Cardiac septum (tissue), 1 donor: ENCODE data around the gene ESYT2. TPM values are rescaled to one million over a fixed set of nuclear protein-coding genes. Genes with fewer than 3 reads are reported as not detected.
A peak's percentile ranks its signal among the peaks of the same experiment; 100 is the strongest.

Source experiments
- DNase-seq: peaks from one replicate; pipeline ENCODE4 v3.0.0-alpha.2; 2020; ENCODE audit warnings: low spot score
- intact Hi-C: fragments of 100-400 bp; cut with DNase I; formaldehyde crosslinking; loops from one replicate; pipeline ENCODE4 v1.14.0; 2022
- total RNA-seq: library from RNA; stranded (reverse); fragmentation: NEBNext Ultra II Directional; extraction: Animal tissue kit (Norgen Biotek cat#: 25700); gene quantifications from one replicate; pipeline ENCODE4 v1.2.1, GENCODE V29; 2021
- donor health status: DM: no; HTN: no; CAD: no.

ESYT2 gene
- total RNA-seq, 1 donor from 2014 or later, result 45.6 TPM

DNA sequence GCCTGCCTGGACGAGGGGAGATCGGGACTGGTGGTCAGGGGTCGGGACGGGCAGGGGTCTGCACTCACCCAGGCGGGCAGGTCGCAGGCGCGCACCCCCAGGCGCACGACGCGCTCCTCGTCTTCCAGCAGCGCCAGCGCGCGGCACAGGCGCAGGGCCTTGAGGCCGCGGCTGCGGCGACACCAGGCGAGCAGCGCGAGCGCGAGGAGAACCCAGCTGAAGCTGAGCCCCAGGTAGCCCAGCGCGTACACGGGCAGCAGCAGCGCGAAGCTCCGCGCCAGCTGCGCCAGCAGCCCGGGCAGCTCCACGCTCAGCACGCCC is 328 bp downstream of the ESYT2 start:
- intact Hi-C loops, result loop anchor here (2.0 kb wide), 1 partner anchor 124 kb away; the partner anchor contains the start of gene NCAPG2
- peak; percentile 76 for DNase-seq

DNA sequence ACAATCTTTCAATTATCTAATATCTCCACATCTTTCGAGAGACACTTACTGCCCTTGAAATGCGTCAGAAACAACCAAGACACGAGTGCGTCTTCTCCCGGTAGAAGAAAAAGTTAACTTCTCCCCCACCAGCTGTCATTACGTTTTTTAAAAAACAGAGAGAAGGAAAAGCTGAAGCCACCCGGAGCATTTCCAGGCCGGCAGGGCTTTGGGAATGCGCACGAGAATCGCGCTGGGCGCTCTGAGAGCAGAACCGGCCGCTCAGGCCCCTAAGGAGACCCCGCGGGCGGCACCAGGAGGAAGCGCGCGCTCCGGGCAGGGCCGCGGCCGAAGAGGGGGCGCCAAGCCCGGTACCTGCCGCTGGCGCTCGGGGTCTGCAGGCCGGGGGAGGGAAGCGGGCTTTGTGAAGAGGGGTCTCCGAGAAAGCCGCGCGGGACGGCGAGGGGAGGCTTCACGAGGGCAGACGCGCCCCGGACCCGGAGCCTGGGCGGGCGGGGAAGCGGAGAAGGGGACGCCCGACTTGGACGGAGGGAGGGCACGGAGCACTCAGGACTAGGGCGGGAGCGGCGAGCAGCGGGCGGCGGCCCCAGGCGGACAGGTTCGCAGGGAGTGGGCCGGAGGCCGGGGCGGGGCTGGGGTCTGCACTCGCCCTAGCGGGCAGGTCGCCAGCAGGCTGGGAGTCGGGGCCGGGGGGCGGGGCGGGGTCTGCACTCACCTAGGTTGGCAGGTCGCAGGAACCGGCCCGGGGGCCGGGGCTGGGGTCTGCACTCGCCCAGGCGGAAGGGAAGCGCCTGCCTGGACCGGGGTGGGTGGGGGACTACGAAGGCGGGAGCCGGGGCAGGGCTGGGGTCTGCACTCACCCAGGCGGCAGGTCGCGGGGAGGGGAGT is 932 bp downstream of the ESYT2 start:
- peak; percentile 78 for DNase-seq
- intact Hi-C loops, result loop anchor here (1.0 to 2.0 kb wide), 2 partner anchors 45 to 124 kb away; partner anchors contain the start of gene NCAPG2

DNA sequence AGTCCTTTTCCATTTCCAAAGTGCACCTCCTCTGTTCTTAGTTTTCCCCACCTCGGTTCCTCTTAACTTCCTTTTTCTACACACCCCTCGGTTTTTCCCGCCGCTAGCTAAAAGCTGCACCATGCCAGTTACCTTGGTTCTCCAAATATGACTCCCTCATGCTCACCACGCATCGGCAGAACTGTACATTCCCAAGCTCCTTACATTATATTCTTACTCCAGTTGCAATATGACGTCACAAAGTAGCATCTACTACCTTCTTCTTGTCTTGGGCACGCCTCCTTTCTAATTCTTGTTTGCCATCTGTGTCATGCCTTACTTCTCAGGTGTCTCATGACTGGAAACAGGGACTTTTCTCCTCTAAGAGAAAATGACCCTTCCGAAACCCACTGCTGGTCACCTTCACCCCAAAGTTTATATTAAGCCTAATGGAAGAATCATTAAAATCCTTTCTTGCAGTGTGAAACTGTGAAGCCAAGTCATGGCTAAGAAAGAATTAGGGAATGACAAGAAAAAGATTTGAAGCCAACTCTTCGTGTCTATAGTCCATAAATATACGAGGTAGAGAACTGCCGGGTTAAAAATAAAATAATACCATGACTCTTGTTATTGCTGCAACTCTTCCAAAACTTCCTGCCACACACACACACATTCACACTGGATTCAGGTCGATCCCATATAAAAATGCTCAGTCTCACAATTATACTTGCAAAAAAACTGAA is 1.7 kb downstream of the ESYT2 start:
- DNase-seq, result no peak
- intact Hi-C loops, result loop anchor here (1.0 to 2.0 kb wide), 2 partner anchors 44 to 123 kb away; partner anchors contain the start of gene NCAPG2

DNA sequence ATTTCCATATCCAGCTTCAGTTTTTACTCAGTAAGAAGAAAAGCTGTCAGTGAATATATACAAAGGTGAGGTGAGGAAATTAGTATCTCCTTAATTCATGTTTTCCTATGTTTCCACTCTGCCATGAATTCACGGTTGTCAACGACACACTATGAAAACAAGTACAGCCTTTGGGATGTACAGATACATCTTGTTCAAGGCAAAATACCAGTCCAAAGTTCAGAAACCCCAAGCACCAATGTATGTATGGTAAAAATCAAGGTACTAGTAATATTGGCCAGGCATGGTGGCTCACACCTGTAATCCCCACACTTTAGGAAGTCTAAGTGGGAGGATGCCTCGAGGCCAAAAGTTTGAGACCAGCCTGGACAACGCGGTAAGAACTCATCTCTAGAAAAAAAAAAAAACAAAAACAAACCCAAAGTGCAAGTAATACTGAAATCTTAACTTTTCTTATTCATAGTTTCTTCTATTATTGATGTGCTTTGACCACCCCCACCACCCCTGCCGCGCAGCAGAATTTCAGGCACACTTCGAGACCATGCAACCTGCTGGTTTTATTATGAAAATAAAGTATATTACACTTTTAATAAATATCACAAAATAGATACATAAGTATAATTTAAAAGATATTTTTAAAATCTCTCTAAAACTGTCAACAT is 3.5 kb downstream of the ESYT2 start:
- intact Hi-C loops, result no loop called here
- no peak for DNase-seq

DNA sequence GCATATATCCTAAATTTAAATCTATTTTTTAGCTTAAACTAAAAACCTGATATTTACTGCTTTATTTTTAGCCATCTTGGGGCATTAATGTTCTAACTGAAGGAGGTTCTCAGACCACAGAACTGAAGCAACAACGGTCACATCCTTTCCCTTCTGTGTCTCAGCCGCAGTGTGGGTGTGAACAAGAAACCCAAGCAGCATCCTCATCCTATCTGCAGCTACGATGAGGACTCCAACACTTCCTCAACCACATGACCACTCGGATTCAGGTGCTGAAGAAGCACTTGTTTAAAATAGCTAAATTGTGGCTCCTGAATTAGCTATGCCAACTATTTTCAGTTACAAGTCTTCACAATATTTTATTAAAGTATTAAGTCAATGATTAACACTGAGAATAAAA is 5.3 kb downstream of the ESYT2 start:
- intact Hi-C loops, result no loop called here
- DNase-seq, result no peak

DNA sequence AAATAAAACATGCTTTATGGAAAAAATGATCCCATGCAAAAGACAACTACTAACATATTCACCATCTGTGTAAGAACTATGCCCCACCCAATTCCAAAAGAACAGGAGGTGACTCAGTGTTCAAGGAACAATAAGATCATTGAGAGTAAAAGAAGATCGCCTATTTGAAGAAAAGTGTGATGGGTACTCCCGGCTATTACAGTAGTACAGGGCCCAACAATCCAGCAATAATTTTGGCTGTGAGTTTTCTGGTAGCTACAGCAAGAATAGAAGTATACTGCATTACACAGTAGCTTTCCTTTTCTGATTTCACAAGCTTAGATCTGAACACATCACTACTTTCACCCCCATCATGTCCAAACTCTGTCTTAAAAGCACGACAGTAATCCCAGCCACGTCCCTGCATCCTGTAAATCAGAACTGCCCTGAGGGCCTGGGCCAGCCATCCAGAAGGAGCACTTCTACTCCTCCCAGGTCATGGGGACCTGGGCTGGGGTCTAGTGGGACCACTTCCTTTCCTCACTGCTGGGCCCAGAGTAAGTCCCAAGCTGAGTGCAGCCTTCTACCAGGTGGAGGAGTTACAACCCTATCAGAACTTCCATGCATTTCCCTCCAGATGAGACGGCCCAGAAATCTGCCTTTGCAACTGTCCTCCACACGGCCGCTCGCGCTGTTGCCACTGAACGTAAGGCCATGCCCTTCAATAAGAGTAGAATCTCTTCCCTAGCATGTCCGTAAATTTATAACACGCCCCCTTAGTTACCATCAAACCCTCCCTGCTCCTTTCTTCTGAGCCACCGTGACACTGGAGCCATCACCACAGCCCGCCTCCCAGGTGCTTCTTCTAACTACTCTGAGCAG is 7.9 kb downstream of the ESYT2 start:
- DNase-seq, result no peak
- intact Hi-C loops, result no loop called here

DNA sequence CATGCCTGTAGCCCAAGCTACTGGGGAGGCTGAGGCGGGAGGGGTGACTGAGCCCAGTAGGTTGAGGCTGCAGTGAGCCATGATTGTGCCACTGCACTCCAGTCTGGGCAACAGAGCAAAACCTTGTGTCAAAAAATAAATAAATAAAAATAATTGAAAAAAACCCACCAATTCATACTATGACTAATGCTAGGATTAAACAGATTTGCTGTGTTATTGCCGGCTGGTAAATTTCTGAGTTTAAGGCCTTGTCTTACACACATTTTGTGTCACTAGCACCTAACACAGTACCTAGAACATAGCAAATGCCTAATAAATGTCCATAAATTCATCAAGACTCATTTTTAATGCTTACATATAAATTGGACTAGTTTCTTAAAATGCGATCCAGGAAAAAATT is 8.7 kb downstream of the ESYT2 start:
- no peak for DNase-seq
- intact Hi-C loops, result no loop called here

DNA sequence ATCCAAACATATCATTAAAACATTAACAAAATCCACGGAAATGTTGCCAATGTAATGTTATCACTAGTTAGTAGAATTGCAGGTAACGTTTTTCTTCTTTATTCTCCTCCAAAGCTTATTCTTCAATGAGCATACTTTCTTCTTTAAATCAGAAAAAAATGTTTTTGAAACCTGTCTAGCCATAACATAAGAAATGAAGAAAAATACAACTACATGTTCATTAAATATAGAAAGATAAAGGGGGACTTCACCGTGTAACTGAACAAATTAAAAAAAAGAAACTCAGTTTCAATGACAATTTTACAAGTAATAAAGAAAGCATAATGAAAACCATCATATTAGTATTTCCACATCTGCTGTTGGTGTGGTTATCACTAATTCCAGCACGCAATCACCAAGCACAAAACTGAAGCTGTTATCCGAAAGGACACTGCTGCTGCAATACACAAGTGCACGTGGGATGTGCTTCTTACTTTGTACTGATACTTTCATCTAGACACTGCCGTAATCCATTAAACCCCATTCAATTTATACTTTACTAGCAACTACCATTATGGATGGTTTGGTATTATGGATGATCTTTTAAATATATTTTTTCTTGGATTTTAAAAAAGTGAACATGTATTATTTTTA is 9.6 kb downstream of the ESYT2 start:
- no peak for DNase-seq
- intact Hi-C loops, result no loop called here

DNA sequence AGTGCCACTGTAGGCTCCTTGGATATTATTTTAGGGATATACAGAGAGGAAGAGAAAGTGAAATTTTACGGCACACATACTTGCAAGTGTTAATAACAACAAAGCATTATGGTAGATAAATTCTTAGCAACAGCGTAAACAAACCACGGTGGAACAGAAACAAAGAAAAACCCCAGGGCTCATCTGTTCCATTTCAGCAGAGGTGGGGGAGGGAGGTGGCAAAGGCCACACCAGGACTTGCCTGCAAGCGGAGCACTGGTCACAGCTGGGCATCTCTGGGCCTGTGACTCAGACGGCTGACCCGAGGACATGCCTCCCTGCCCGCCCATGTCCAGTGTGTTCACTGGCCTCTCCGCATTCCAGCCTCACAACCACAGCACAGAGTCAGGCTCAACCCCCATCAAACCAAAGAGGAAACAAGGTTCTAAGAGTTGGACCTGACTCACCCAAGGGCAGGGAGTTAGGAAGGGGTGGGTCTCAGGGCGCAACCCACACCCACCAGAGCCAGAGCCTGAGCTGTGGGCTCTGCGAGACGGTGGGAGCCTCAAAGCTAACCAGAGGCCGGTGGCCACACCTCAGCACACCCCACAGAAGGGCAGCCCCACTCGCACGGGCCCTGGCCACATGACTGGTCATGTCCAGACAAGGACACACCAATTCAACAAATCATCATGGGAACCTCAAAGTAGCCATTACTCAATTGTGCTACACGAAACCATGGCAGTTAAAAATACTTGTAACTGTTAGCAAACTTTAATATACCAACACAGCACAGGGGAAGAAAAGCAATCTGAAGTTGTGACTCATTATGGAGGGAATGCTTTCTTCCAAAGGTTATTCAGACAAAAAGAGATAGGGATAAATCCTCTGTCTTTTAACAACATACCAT is 10.7 kb downstream of the ESYT2 start:
- DNase-seq, result peak; percentile 92
- intact Hi-C loops, result no loop called here

DNA sequence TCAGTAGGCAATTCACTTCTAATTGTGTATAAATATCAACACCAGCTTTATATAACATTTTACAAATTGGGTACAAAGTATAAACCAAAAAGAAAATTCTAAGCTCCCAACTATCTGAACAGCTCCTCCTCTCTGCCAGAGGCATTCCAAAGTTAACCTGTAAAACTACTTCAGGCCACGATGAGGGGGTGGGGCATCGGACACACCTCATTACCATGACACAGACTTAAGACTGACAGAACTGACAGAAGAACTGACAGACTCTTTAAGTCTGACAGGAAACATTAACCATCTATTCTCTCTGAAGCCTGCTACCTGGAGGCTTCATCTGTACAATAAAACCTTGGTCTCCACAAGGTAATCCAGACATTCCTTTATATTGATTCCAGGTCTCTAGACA is 12.3 kb downstream of the ESYT2 start:
- no peak for DNase-seq
- intact Hi-C loops, result no loop called here

DNA sequence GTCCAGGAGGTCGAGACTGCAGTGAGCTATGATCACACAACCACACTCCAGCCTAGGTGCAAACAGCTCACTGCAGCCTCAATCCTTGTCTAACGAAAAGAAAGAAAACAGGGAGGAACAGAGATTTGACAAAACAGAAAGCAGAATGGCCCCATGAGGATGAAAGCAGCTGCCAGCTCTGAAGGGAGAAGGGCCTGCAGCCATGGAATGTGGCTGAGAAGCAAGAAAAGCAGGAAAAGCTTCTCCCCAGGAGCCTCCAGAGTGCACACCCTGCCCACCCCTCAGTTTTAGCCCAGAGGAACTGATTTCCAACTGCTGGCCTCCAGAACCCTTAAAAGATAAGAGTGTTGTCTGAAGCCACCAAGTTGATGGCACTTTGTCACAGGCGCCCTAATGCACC is 13.0 kb downstream of the ESYT2 start:
- DNase-seq, result no peak
- intact Hi-C loops, result no loop called here

DNA sequence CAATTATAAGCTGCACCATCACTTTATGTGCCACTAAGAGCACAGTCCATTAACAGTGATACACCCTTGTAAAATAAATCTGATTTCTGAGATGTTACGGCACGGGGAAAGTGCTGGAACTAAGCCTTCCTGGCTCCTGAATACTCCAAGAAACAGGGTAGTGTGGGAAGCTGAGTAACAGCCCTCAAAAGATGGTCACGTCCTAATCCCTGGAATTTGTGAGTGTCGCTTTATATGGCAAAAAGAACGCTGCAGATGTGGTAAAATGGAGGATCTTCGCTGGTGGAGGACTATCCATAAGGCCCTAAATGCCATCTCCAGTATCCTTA is 13.5 kb downstream of the ESYT2 start:
- intact Hi-C loops, result no loop called here

DNA sequence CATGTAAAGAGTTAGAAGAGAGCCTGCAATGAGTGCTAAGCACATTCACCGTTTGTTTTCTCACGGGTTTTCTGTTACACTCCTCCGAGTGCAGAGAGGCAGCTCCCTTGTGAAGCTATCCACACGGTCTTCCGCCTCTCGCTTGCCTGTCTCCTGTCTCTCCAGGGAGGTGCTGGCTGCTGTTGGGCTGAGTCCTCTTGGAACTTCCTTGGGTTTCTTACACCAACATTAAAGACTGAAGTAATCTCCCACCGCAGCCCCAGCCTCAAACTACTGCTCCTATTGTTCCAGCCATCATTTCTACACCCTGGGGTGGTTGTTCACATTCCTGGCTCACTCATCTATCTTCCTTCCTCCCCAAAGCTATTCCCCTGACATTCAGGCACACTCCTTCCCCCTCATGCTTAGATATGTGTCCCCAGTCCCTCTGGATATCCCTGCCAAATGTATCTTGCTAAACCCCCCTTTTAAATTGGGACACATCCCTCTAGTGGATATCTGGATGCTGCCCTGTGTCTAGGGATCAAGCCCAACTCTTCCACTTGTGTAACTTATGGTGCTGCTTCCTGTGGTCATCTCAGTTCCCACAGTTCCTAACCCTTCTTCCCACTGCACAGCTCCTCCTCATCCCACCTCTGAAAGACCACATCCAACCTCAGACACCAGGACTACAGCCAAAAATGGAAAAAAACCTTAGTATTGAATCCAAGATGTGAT is 14.1 kb downstream of the ESYT2 start:
- intact Hi-C loops, result no loop called here
- DNase-seq, result no peak

More for the DNA sequence above, 13.5 kb downstream of the ESYT2 start:
- DNase-seq, result no peak

DNA sequence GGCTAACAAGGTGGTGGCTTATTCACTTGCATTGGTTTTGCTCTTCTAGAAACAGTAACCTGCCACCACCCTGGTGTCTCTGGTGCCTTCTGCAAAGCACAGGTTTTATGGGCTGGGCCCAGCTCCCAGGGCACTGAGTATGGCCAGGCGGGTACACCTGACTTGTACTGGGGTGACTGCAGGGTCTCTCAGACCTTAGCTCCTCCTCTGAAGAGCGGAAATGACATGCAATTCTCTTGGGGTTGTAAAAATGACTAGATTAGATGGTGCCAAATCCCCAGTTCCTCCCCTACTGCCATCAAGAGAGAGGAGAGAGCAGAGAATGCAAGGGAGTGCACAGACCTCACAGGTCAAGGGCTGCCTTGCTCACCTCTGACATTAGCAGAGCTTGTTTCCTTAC is 14.7 kb downstream of the ESYT2 start:
- DNase-seq, result no peak

DNA sequence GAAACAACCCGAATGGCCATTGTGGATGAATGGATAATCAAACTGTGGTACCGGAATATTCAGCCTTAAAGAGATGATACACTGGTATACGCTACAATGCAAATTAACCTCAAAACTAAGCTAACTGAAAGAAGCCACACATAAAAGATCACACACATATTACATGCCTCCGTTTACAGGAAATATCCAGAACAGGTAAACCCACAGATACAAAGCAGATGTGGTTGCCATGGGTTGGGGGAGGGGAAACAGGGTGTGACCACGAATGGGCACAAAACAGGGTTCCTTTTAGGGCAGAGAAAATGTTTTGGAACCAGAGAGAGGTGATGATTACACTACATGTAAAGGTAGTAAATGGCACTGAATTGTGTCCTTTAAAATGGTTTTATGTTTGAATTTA is 16.6 kb downstream of the ESYT2 start:
- intact Hi-C loops, result no loop called here
- DNase-seq, result no peak

More for the DNA sequence above, 14.7 kb downstream of the ESYT2 start:
- intact Hi-C loops, result no loop called here

DNA sequence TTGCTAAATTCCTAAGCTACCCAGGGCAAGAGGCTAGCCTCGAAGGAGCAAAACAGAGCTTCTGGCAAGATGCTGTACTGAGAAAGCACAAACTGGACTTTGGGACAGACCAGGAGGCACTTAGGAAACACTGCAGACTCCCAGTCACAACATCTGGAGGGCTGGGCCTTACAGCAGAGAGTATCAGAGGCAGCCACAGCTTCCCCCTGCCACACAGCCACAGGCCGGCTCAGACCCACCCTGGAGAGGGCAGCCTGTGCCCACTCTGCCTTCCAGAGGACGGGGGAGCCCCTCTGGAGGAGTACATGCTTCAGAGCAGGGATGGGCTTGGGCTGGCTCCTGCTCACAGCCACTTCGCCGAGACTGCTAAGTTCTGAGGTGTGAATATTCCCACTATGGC is 17.4 kb downstream of the ESYT2 start:
- intact Hi-C loops, result no loop called here
- no peak for DNase-seq

DNA sequence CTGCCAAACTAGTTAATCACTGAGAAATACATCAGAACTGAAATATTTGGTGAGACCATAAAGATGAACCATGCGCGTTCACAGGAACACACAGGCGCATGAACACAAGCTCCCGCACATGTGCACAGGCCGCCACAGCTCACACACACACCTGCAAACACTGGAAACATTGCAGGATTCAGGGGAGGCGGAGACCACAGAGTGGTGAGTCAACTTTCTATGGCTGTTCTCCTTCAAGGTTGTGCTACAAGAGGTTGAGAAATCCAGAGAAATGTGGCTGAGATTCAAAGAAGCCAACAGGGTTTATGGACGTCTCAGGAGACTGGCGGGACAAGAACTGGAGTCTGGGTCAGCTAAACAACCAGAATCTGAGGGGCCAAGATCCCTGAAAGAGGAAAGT is 17.8 kb downstream of the ESYT2 start:
- DNase-seq, result no peak
- intact Hi-C loops, result no loop called here

DNA sequence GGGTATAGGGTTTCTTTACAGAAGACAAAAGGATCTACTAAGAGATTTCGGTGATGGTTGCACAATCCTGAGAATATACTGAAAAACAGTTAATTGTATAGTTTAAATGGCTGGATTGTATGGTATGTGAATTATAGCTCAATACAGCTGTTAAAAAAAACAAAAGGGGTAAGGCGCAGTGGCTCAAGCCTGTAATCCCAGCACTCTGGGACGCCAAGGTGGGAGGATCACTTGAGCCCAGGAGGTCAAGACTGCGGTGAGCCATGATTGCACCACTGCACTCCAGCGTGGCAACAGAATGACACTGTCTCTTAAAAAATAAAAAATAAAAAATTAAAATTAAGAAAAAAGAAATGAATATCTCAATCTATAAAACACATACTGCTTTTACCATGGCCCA is 18.5 kb downstream of the ESYT2 start:
- DNase-seq, result no peak
- intact Hi-C loops, result no loop called here
